GM12878 (cell line): Measurements from ENCODE around the gene ZCCHC13. TPM values are rescaled to one million over a fixed set of nuclear protein-coding genes. Genes with fewer than 3 reads are reported as not detected.

ENCODE experiments used
- ATAC-seq: fragments of 200-7000 bp; cut with Tn5 transposase; 3 replicates; pipeline ENCODE4 v1.9.1; 2020; ENCODE audit warnings: mild to moderate bottlenecking, moderate library complexity
- BruUV-seq: library from RNA; stranded (reverse); fragments of 400-500 nt; replicated peaks from 2 replicates; lab custom pipeline; 2021; lab: Mats Ljungman, UMichigan
- CTCF ChIA-PET: fragments of 300-600 bp; sonication (Branson Sonifier 250); formaldehyde crosslinking; extraction: SDS; loops from one replicate; lab custom pipeline; 2021; ENCODE audit warnings: inconsistent platforms; lab: Yijun Ruan, JAX
- POLR2A ChIA-PET: fragments of 350-600 bp; formaldehyde crosslinking; extraction: SDS; loops from one replicate; lab custom pipeline; 2021; ENCODE audit warnings: inconsistent platforms; lab: Charles Lee
- RAD21 ChIA-PET: fragments of 300-600 bp; sonication (Branson Sonifier 250); formaldehyde crosslinking; loops from one replicate; lab custom pipeline; 2023; ENCODE audit warnings: antibody characterized with exemption; ENCODE audit not compliant: unreplicated experiment; lab: Charles Lee
- SMC1A ChIA-PET: fragments of 300-600 bp; sonication (Branson Sonifier 250); formaldehyde crosslinking; loops from one replicate; lab custom pipeline; 2023; ENCODE audit not compliant: unreplicated experiment, uncharacterized antibody; lab: Charles Lee
- DNase-seq: peaks from one replicate; pipeline ENCODE4 v3.0.0-alpha.2; 2011; ENCODE audit warnings: low read depth, low spot score
- FAIRE-seq: peaks from 3 replicates; lab custom pipeline; 2011; peaks lifted over from hg19 to GRCh38; lab: Jason Lieb, UNC
- H2AFZ ChIP-seq: 2 replicates; pipeline ENCODE4 v1.6.0; 2011; ENCODE audit warnings: low read depth, low read length, control low read depth; ENCODE audit not compliant: control insufficient read depth
- H3K27ac ChIP-seq: 2 replicates; pipeline ENCODE4 v1.5.1; 2011; ENCODE audit warnings: control low read depth; ENCODE audit not compliant: control insufficient read depth, insufficient read depth
- H3K27me3 ChIP-seq, 2 experiments: replicated peaks in 1 of 2; 2 replicates each; pipeline versions ENCODE4 v1.6.0 to v1.6.1; 2011; ENCODE audit warnings: low read length in 1 of 2; ENCODE audit not compliant: control insufficient read depth in 2 of 2, insufficient read depth in 2 of 2
- H3K36me3 ChIP-seq, 2 experiments: 2 replicates each; pipeline ENCODE4 v1.5.1; 2011; ENCODE audit warnings: low read length in 1 of 2; ENCODE audit not compliant: control insufficient read depth in 2 of 2, insufficient read depth in 2 of 2
- H3K4me1 ChIP-seq: 2 replicates; pipeline ENCODE4 v1.6.1; 2011; ENCODE audit warnings: mild to moderate bottlenecking, low read length, moderate library complexity, mixed read lengths; ENCODE audit not compliant: control insufficient read depth, insufficient read depth
- H3K4me2 ChIP-seq: 2 replicates; pipeline ENCODE4 v1.6.0; 2011; ENCODE audit warnings: control low read depth; ENCODE audit not compliant: control insufficient read depth, insufficient read depth
- H3K4me3 ChIP-seq: fragments of 200-600 bp; sonication (generic); 2 replicates; pipeline ENCODE4 v1.5.1; 2016
- H3K79me2 ChIP-seq: 2 replicates; pipeline ENCODE4 v1.6.0; 2011; ENCODE audit warnings: low read length; ENCODE audit not compliant: control insufficient read depth, insufficient read depth
- H3K9ac ChIP-seq: 2 replicates; pipeline ENCODE4 v1.8.0; 2011; ENCODE audit warnings: low read length, control low read depth, mixed read lengths; ENCODE audit not compliant: control insufficient read depth, insufficient read depth
- H3K9me3 ChIP-seq: replicated peaks from 3 replicates; pipeline ENCODE4 v1.5.1; 2011; ENCODE audit warnings: mild to moderate bottlenecking, low read length; ENCODE audit not compliant: control insufficient read depth, insufficient read depth
- H4K20me1 ChIP-seq: 2 replicates; pipeline ENCODE4 v1.6.0; 2011; ENCODE audit not compliant: control insufficient read depth, insufficient read depth
- BCL11A ChIP-seq: IDR thresholded peaks from 2 replicates; pipeline ENCODE4 v1.6.1; 2011; ENCODE audit warnings: low read depth, low read length
- BRCA1 ChIP-seq: IDR thresholded peaks from 2 replicates; pipeline ENCODE4 v1.6.1; 2011; ENCODE audit warnings: low read depth, low read length, improper control_type of control experiment
- CBFB ChIP-seq: IDR thresholded peaks from 2 replicates; pipeline ENCODE4 v1.6.1; 2016; ENCODE audit warnings: antibody characterized with exemption, low read depth
- CHD1 ChIP-seq: IDR thresholded peaks from 2 replicates; pipeline ENCODE4 v1.6.1; 2012; ENCODE audit warnings: low read depth, low read length, improper control_type of control experiment
- CREB1 ChIP-seq: IDR thresholded peaks from 2 replicates; pipeline ENCODE4 v1.6.1; 2012; ENCODE audit warnings: low read depth, mild to moderate bottlenecking, inconsistent platforms
- EZH2 ChIP-seq: IDR thresholded peaks from 2 replicates; pipeline ENCODE4 v1.6.1; 2012; ENCODE audit warnings: low read depth, mild to moderate bottlenecking, control low read depth, inconsistent platforms, low read length, borderline replicate concordance; ENCODE audit not compliant: control insufficient read depth
- HDAC2 ChIP-seq: fragments of 200-600 bp; sonication (generic); IDR thresholded peaks from 2 replicates; pipeline ENCODE4 v1.6.1; 2017
- JUNB ChIP-seq: IDR thresholded peaks from 2 replicates; pipeline ENCODE4 v1.6.1; 2016; ENCODE audit warnings: antibody characterized with exemption, mild to moderate bottlenecking
- NFIC ChIP-seq: IDR thresholded peaks from 2 replicates; pipeline ENCODE4 v1.6.1; 2012; ENCODE audit warnings: low read depth, mild to moderate bottlenecking, inconsistent platforms, low read length, moderate library complexity
- PML ChIP-seq: IDR thresholded peaks from 2 replicates; pipeline ENCODE4 v1.6.1; 2012; ENCODE audit warnings: low read length, inconsistent platforms
- POLR2AphosphoS2 ChIP-seq: IDR thresholded peaks from 2 replicates; pipeline ENCODE4 v1.6.1; 2011; ENCODE audit warnings: low read depth, mild to moderate bottlenecking, low read length, improper control_type of control experiment, moderate library complexity
- POLR2AphosphoS5 ChIP-seq: IDR thresholded peaks from 2 replicates; pipeline ENCODE4 v1.6.1; 2011; ENCODE audit warnings: mild to moderate bottlenecking, low read length, inconsistent platforms
- RB1 ChIP-seq: fragments of 450-650 bp; formaldehyde crosslinking; IDR thresholded peaks from 2 replicates; pipeline ENCODE4 v1.6.1; 2017; ENCODE audit warnings: mild to moderate bottlenecking, borderline replicate concordance
- RUNX3 ChIP-seq: IDR thresholded peaks from 2 replicates; pipeline ENCODE4 v1.6.1; 2012; ENCODE audit warnings: low read length, inconsistent platforms
- SRF ChIP-seq, 2 experiments: IDR thresholded peaks; 2 replicates each; pipeline ENCODE4 v1.6.1; 2011; ENCODE audit warnings: low read depth in 2 of 2, low read length in 2 of 2, mild to moderate bottlenecking in 1 of 2, moderate library complexity in 1 of 2
- ZSCAN29 ChIP-seq: fragments of 450-650 bp; IDR thresholded peaks from 2 replicates; pipeline ENCODE4 v1.6.1; 2017; ENCODE audit warnings: mild to moderate bottlenecking, moderate library complexity
- WGBS: methylation state at CpG from one replicate; pipeline ENCODE4 v1.1.6; 2016; ENCODE audit warnings: low lambda C conversion rate; ENCODE audit not compliant: insufficient replicate concordance, insufficient coverage; ENCODE audit errors: missing lambda C conversion rate; 5-methylcytosine and 5-hydroxymethylcytosine counted together
- in situ Hi-C: fragments of 300-500 bp; cut with MboI; formaldehyde crosslinking; loops from 9 replicates; pipeline ENCODE4 v1.14.3; 2018; ENCODE audit warnings: mixed read lengths
- intact Hi-C: fragments of 100-400 bp; cut with micrococcal nuclease; formaldehyde crosslinking; loops from one replicate; pipeline ENCODE4 v1.14.2; 2022; ENCODE audit not compliant: unreplicated experiment
- polyA plus RNA-seq, 11 experiments: library from polyadenylated mRNA; depleted of rRNA in 4 of 11; unstranded in 6 of 11; stranded (reverse) in 5 of 11; fragments of >200 nt; fragmentation: Nextera tagmentation in 4 of 11; fragmentation: Illumina TruSeq in 1 of 11; extraction: Ambion mirVana in 4 of 11; extraction: Trizol in 1 of 11; gene quantifications; 1 replicate in 1 of 11; 2 replicates in 10 of 11; pipeline versions ENCODE4 v1.2.1 to v1.2.3, GENCODE V29; 2011 to 2016; ENCODE audit warnings: inconsistent platforms in 2 of 11, missing spikeins in 2 of 11, low read depth in 1 of 11
- total RNA-seq, 4 experiments: library from RNA; depleted of rRNA in 3 of 4; stranded (reverse); fragments of >200 nt in 3 of 4; fragmentation: Illumina TruSeq in 1 of 4; extraction: Trizol in 1 of 4; gene quantifications; 2 replicates each; pipeline versions ENCODE4 v1.2.1 to v1.2.3, GENCODE V29; 2013 to 2021
- TF ChIP-seq, protein P1 (sequence below): IDR thresholded peaks from 2 replicates; pipeline ENCODE4 v1.6.1; 2012; ENCODE audit warnings: low read length, inconsistent platforms
- TF ChIP-seq, protein P2 (sequence below): fragments of 450-650 bp; conservative IDR thresholded peaks from 2 replicates; pipeline ENCODE4 v1.6.1; 2017; ENCODE audit warnings: mild to moderate bottlenecking, moderate library complexity
- TF ChIP-seq, protein P3 (sequence below): fragments of 450-650 bp; IDR thresholded peaks from 2 replicates; pipeline ENCODE4 v1.6.1; 2017; ENCODE audit warnings: borderline replicate concordance
- TF ChIP-seq, protein P4 (sequence below): IDR thresholded peaks from 2 replicates; pipeline ENCODE4 v1.6.1; 2011; ENCODE audit warnings: borderline replicate concordance, low read depth, mild to moderate bottlenecking, moderate library complexity, mixed read lengths, low read length; ENCODE audit not compliant: insufficient read depth; ENCODE audit errors: extremely low read length

The ZCCHC13 gene
- total and polyA plus RNA-seq, 10 of the 15 experiments (the other 5 are each of a cell fraction or from before 2014, with no cell fraction given): not detected

DNA sequence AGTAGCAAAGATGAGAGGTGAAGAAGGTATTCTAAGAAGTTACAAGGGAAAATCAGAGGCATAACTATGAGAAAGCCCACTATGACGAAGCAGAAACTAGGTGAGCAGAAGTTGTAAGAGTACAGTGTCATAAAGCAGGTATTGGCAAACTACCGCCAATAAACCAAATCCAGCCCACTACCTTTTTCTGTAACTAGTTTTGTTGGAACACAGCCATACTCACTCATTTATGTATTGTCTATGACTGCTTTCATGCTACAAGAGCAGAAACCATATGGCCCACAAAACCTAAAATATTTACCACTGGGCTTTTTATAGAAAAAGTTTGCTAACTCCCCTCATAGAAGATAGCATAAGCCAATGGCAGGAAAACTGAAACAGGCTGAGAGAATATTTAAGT lies 31.8 kb upstream of the ZCCHC13 start:
- TF ChIP-seq RUNX3 (peak; percentile 74), JUNB (peak; percentile 39), ZSCAN29 (no peak), CBFB (no peak), SRF (IDR thresholded peaks at IDR 0.05; ENCODE audit: low read depth in 2 of 2, low read length in 2 of 2) (no peak), EZH2 (no peak), CHD1 (no peak), POLR2AphosphoS5 (no peak), BCL11A (no peak), NFIC (peak; percentile 59), BRCA1 (no peak), RB1 (no peak), POLR2AphosphoS2 (no peak), CREB1 (peak; percentile 74), PML (no peak), HDAC2 (no peak)
- TF ChIP-seq, protein P1, sequence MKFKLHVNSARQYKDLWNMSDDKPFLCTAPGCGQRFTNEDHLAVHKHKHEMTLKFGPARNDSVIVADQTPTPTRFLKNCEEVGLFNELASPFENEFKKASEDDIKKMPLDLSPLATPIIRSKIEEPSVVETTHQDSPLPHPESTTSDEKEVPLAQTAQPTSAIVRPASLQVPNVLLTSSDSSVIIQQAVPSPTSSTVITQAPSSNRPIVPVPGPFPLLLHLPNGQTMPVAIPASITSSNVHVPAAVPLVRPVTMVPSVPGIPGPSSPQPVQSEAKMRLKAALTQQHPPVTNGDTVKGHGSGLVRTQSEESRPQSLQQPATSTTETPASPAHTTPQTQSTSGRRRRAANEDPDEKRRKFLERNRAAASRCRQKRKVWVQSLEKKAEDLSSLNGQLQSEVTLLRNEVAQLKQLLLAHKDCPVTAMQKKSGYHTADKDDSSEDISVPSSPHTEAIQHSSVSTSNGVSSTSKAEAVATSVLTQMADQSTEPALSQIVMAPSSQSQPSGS: peak; percentile 38; the same call in 1 of the 2 replicates
- TF ChIP-seq, protein P2, sequence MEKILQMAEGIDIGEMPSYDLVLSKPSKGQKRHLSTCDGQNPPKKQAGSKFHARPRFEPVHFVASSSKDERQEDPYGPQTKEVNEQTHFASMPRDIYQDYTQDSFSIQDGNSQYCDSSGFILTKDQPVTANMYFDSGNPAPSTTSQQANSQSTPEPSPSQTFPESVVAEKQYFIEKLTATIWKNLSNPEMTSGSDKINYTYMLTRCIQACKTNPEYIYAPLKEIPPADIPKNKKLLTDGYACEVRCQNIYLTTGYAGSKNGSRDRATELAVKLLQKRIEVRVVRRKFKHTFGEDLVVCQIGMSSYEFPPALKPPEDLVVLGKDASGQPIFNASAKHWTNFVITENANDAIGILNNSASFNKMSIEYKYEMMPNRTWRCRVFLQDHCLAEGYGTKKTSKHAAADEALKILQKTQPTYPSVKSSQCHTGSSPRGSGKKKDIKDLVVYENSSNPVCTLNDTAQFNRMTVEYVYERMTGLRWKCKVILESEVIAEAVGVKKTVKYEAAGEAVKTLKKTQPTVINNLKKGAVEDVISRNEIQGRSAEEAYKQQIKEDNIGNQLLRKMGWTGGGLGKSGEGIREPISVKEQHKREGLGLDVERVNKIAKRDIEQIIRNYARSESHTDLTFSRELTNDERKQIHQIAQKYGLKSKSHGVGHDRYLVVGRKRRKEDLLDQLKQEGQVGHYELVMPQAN: no peak
- TF ChIP-seq, protein P3, sequence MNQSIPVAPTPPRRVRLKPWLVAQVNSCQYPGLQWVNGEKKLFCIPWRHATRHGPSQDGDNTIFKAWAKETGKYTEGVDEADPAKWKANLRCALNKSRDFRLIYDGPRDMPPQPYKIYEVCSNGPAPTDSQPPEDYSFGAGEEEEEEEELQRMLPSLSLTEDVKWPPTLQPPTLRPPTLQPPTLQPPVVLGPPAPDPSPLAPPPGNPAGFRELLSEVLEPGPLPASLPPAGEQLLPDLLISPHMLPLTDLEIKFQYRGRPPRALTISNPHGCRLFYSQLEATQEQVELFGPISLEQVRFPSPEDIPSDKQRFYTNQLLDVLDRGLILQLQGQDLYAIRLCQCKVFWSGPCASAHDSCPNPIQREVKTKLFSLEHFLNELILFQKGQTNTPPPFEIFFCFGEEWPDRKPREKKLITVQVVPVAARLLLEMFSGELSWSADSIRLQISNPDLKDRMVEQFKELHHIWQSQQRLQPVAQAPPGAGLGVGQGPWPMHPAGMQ: no peak
- TF ChIP-seq, protein P4, sequence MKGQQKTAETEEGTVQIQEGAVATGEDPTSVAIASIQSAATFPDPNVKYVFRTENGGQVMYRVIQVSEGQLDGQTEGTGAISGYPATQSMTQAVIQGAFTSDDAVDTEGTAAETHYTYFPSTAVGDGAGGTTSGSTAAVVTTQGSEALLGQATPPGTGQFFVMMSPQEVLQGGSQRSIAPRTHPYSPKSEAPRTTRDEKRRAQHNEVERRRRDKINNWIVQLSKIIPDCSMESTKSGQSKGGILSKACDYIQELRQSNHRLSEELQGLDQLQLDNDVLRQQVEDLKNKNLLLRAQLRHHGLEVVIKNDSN: no peak
- TF ChIP-seq, all 136 proteins: peak for 5
- RAD21 ChIA-PET: no interaction called here
- in situ Hi-C loops: no loop called here

More for the DNA sequence above, 31.8 kb upstream of the ZCCHC13 start:
- POLR2A ChIA-PET: no interaction called here
- Histone ChIP-seq H3K27me3 (no peaks in the 10 kb centered on the region), H3K27ac (no peak overlapping the region), H3K9me3 (no peaks in the 10 kb centered on the region), H4K20me1 (no peaks in the 10 kb centered on the region), H3K4me1 (no peaks in the 10 kb centered on the region), H2AFZ (no peak overlapping the region), H3K9ac (no peak overlapping the region), H3K79me2 (no peaks in the 10 kb centered on the region), H3K4me3 (no peak overlapping the region), H3K36me3 (no peaks in the 10 kb centered on the region), H3K4me2 (no peak overlapping the region)
- intact Hi-C loops: no loop called here
- TSS peak; percentile 5 for BruUV-seq
- WGBS: 40% methylated on average over 2 of the region's 2 CpGs
- DNase-seq (no peak), ATAC-seq (peak; percentile 80), FAIRE-seq (no peak)
- SMC1A ChIA-PET: interaction anchor here (1.7 kb wide), 1 partner anchor 14 kb away, joined by 4 read pairs; no protein-coding TSS in a partner anchor
- CTCF ChIA-PET: interaction anchor here (1.1 to 1.4 kb wide), 2 partner anchors 22 to 57 kb away, joined by 3 read pairs; no protein-coding TSS in a partner anchor
